CD14-positive monocyte (primary cell): Measurements from ENCODE around the gene TRAPPC13. TPM values are rescaled to one million over a fixed set of nuclear protein-coding genes. Genes with fewer than 3 reads are reported as not detected.

ENCODE experiments used
- DNase-seq, 3 donors: peaks; one replicate each; pipeline ENCODE4 v3.0.0-alpha.2; 2011 to 2022
- H2AFZ ChIP-seq: 2 replicates; pipeline ENCODE4 v1.6.0; 2012; ENCODE audit warnings: mild to moderate bottlenecking, low read depth, low read length, inconsistent platforms; ENCODE audit not compliant: insufficient read depth, poor library complexity, severe bottlenecking
- H3K27ac ChIP-seq, 2 donors: 1 replicate in 1 of 2; 2 replicates in 1 of 2; pipeline ENCODE4 v1.5.1; 2012 to 2013; ENCODE audit warnings: low read length in 2 of 2, control low read depth in 1 of 2, inconsistent platforms in 1 of 2, low read depth in 1 of 2, mild to moderate bottlenecking in 1 of 2
- H3K27me3 ChIP-seq, 2 donors: one replicate each; pipeline versions ENCODE4 v1.6.0 to v1.6.1; 2011 to 2013; ENCODE audit warnings: low read length in 2 of 2; ENCODE audit not compliant: control insufficient read depth in 2 of 2, insufficient read depth in 2 of 2
- H3K36me3 ChIP-seq, 2 donors: replicated peaks in 1 of 2; 1 replicate in 1 of 2; 2 replicates in 1 of 2; pipeline versions ENCODE4 v1.5.1 to v1.6.1; 2012 to 2013; ENCODE audit warnings: low read length in 2 of 2, control low read depth in 1 of 2, inconsistent platforms in 1 of 2, mild to moderate bottlenecking in 1 of 2; ENCODE audit not compliant: insufficient read depth in 2 of 2, control insufficient read depth in 1 of 2
- H3K4me1 ChIP-seq, 2 donors: 1 replicate in 1 of 2; 2 replicates in 1 of 2; pipeline versions ENCODE4 v1.5.1 to v1.6.1; 2012 to 2013; ENCODE audit warnings: low read length in 2 of 2, control low read depth in 1 of 2, inconsistent platforms in 1 of 2, mild to moderate bottlenecking in 1 of 2, moderate library complexity in 1 of 2; ENCODE audit not compliant: insufficient read depth in 2 of 2, control insufficient read depth in 1 of 2
- H3K4me2 ChIP-seq: replicated peaks from 2 replicates; pipeline ENCODE3; 2012; ENCODE audit warnings: low read length, moderate library complexity, mild to moderate bottlenecking; ENCODE audit not compliant: poor library complexity, severe bottlenecking; ENCODE audit errors: extremely low read depth
- H3K4me3 ChIP-seq, 3 experiments: fragments of 200-600 bp in 1 of 3; sonication (generic) in 1 of 3; replicated peaks in 1 of 3; 1 replicate in 2 of 3; 2 replicates in 1 of 3; pipeline ENCODE4 v1.5.1; 2011 to 2013; ENCODE audit warnings: low read length in 3 of 3, mild to moderate bottlenecking in 3 of 3, control low read depth in 2 of 3, low read depth in 2 of 3, inconsistent platforms in 1 of 3, moderate library complexity in 1 of 3
- H3K79me2 ChIP-seq: 2 replicates; pipeline ENCODE4 v1.6.0; 2012; ENCODE audit warnings: mild to moderate bottlenecking, control low read depth, inconsistent platforms, low read length, moderate library complexity; ENCODE audit not compliant: insufficient read depth
- H3K9ac ChIP-seq: 2 replicates; pipeline ENCODE4 v1.6.0; 2017; ENCODE audit warnings: low read length, mild to moderate bottlenecking; ENCODE audit not compliant: insufficient read depth, poor library complexity, severe bottlenecking
- H3K9me3 ChIP-seq, 2 donors: replicated peaks in 1 of 2; 1 replicate in 1 of 2; 2 replicates in 1 of 2; pipeline versions ENCODE4 v1.5.1 to v1.6.1; 2012 to 2013; ENCODE audit warnings: low read length in 2 of 2, control low read depth in 1 of 2; ENCODE audit not compliant: control insufficient read depth in 1 of 2, insufficient read depth in 1 of 2
- H4K20me1 ChIP-seq: 2 replicates; pipeline ENCODE4 v1.6.0; 2012; ENCODE audit warnings: mild to moderate bottlenecking, low read length, control low read depth, moderate library complexity; ENCODE audit not compliant: insufficient read depth
- H3K27ac Mint-ChIP-seq, 7 donors: one replicate each; pipeline ENCODE4 v1.8.0; 2020; ENCODE audit warnings: mild to moderate bottlenecking in 7 of 7, mixed read lengths in 7 of 7, moderate library complexity in 6 of 7, inconsistent platforms in 2 of 7
- H3K27me3 Mint-ChIP-seq, 3 donors: one replicate each; pipeline ENCODE4 v1.8.0; 2021 to 2022; ENCODE audit warnings: low read depth in 3 of 3, mild to moderate bottlenecking in 3 of 3, mixed read lengths in 3 of 3, moderate library complexity in 3 of 3, inconsistent platforms in 1 of 3
- H3K36me3 Mint-ChIP-seq, 2 donors: one replicate each; pipeline ENCODE4 v1.8.0; 2020; ENCODE audit warnings: mixed read lengths in 2 of 2, inconsistent platforms in 1 of 2, mild to moderate bottlenecking in 1 of 2
- H3K4me1 Mint-ChIP-seq: one replicate; pipeline ENCODE4 v1.8.0; 2020; ENCODE audit warnings: mild to moderate bottlenecking, mixed read lengths
- H3K4me3 Mint-ChIP-seq, 2 donors: one replicate each; pipeline ENCODE4 v1.8.0; 2020; ENCODE audit warnings: mild to moderate bottlenecking in 2 of 2, mixed read lengths in 2 of 2, moderate library complexity in 1 of 2
- H3K9me3 Mint-ChIP-seq, 7 donors: one replicate each; pipeline ENCODE4 v1.8.0; 2020 to 2022; ENCODE audit warnings: mixed read lengths in 7 of 7, mild to moderate bottlenecking in 6 of 7, moderate library complexity in 6 of 7, inconsistent platforms in 2 of 7
- CTCF ChIP-seq: fragments of 200-600 bp; IDR thresholded peaks from one replicate; pipeline ENCODE4 v1.8.0; 2022; ENCODE audit warnings: antibody characterized with exemption, mild to moderate bottlenecking
- WGBS: methylation state at CpG from one replicate; pipeline ENCODE4 v1.1.5; 2013; ENCODE audit warnings: missing lambda C conversion rate; ENCODE audit not compliant: insufficient coverage; 5-methylcytosine and 5-hydroxymethylcytosine counted together
- intact Hi-C, 2 donors: fragments of 100-400 bp; cut with micrococcal nuclease; formaldehyde crosslinking; loops; one replicate each; pipeline versions ENCODE4 v1.15.0 to v1.15.1; 2023
- polyA plus RNA-seq, 3 donors: library from polyadenylated mRNA; depleted of rRNA in 1 of 3; unstranded in 2 of 3; stranded (reverse) in 1 of 3; fragments of 300-500 nt in 2 of 3; fragments of >200 nt in 1 of 3; fragmentation: Illumina TruSeq in 2 of 3; gene quantifications; 1 replicate in 2 of 3; 2 replicates in 1 of 3; pipeline ENCODE4 v1.2.3, GENCODE V29; 2012 to 2021

Gene TRAPPC13
- polyA plus RNA-seq, 3 donors, result 12.0 to 17.3 (median 14.9) TPM

- H3K4me1 Mint-ChIP-seq, result peaks cover 27% of the 10 kb centered on the region
- Histone ChIP-seq H3K4me2 (peak overlapping the region; percentile 80), H3K36me3 (peaks cover 2 to 5% of the 10 kb centered on the region in 2 donors), H3K4me3 (peak overlapping the region; percentile 86 to 98 (median 94)), H4K20me1 (peaks cover 10% of the 10 kb centered on the region), H3K27me3 (no peaks in the 10 kb centered on the region), H3K4me1 (peaks cover 18 to 35% of the 10 kb centered on the region in 2 donors), H3K79me2 (peaks cover 93% of the 10 kb centered on the region), H3K27ac (peak overlapping the region in 1 of 2 donors; percentile 93), H3K9ac (peak overlapping the region; percentile 83), H3K9me3 (no peaks in the 10 kb centered on the region), H2AFZ (peak overlapping the region; percentile 97)
- 33% methylated on average over 2 of the region's 9 CpGs for WGBS
- no peak for DNase-seq
- H3K4me3 Mint-ChIP-seq, result peak overlapping the region; percentile 90 to 99
- peak overlapping the region in 5 of 7 donors; percentile 94 to 98 (median 97) for H3K27ac Mint-ChIP-seq
- H3K36me3 Mint-ChIP-seq, result peaks cover 1 to 9% of the 10 kb centered on the region in 2 donors
- intact Hi-C loops, result loop anchor here (5.0 to 10.0 kb wide), 4 partner anchors 99 to 521 kb away; partner anchors contain the start of genes NLN (in 2 of the 2), SGTB (in 2 of the 2) and SREK1 (in 2 of the 2)
- no peak for TF ChIP-seq CTCF
- H3K9me3 Mint-ChIP-seq, result peaks cover 0 to 2% (median 0%) of the 10 kb centered on the region in 7 donors
- H3K27me3 Mint-ChIP-seq, result no peaks in the 10 kb centered on the region
Observed at GRCh38 chr5:65623482-65623881, 1.3 kb upstream of the TRAPPC13 start.

- H3K4me3 Mint-ChIP-seq, result peak within 1 kb of the TSS; percentile 90 to 99
- TF ChIP-seq CTCF, result no peak
- under 1% methylated on average over 13 of the region's 32 CpGs for WGBS
Observed at GRCh38 chr5:65624025-65624570, 729 bp upstream of the TRAPPC13 start, which contains the start of gene TRIM23. Gene TRIM23 (minus strand): TSS chr5:65624333. CDS start chr5:65624274, 59 bp downstream.

More at GRCh38 chr5:65624025-65624570, 729 bp upstream of the TRAPPC13 start, which contains the start of gene TRIM23:
- Histone ChIP-seq H3K79me2 (peaks cover 93% of the 10 kb centered on the region), H3K27ac (peak within 1 kb of the TSS; percentile 87 to 93), H3K4me2 (peak within 1 kb of the TSS; percentile 80), H3K4me3 (peak within 1 kb of the TSS; percentile 86 to 98 (median 94)), H2AFZ (peak within 1 kb of the TSS; percentile 97), H3K27me3 (no peaks in the 10 kb centered on the region), H3K36me3 (peaks cover 2 to 4% of the 10 kb centered on the region in 2 donors), H3K9ac (peak within 1 kb of the TSS; percentile 83), H4K20me1 (peaks cover 4% of the 10 kb centered on the region), H3K9me3 (no peaks in the 10 kb centered on the region), H3K4me1 (peaks cover 18 to 35% of the 10 kb centered on the region in 2 donors)
- peak; percentile 92 to 94 (median 92) for DNase-seq
- Mint-ChIP-seq H3K27ac (peak within 1 kb of the TSS; percentile 94 to 98 (median 97)), H3K27me3 (no peaks in the 10 kb centered on the region), H3K9me3 (peaks cover 0 to 2% (median 0%) of the 10 kb centered on the region in 7 donors), H3K36me3 (peaks cover 1 to 12% of the 10 kb centered on the region in 2 donors), H3K4me1 (peaks cover 27% of the 10 kb centered on the region)
- intact Hi-C loops, result loop anchor here (2.0 to 10.0 kb wide), 5 partner anchors 61 to 521 kb away; partner anchors contain the start of genes CENPK (in 2 of the 2), NLN (in 2 of the 2), PPWD1 (in 2 of the 2) and SGTB (in 2 of the 2)
